ENCODE measurements around the gene CNTNAP2. TPM values are rescaled to one million over a fixed set of nuclear protein-coding genes. Genes with fewer than 3 reads are reported as not detected.

Gene CNTNAP2
- total RNA-seq, 4 donors from 2014 or later: 0.91 to 16.0 TPM; not detected in 2

DNA sequence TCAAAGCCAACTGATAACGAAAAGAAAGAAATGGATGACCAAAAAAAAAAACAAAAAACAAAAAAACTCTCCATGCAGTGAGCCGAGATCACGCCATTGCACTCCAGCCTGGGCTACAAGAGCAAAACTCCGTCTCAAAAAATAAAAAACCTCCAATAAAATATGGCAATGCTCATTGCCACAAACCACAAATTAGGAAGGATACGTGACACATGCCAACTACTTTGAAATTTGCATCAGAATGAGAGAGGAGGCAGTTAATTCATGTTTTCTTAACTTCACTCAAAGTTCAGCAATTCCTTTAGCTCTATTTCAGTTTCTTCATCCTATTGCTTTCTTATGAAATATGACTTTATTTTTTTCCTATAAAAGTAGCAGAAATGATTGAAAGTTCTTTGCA is 2075.9 kb downstream of the CNTNAP2 start:
- H3K9me3 ChIP-seq: no peaks in the 10 kb centered on the region

GRCh38 chr7:148201992-148202391 is 2085.4 kb downstream of the CNTNAP2 start:
- Histone ChIP-seq H3K36me3 (no peaks in the 10 kb centered on the region), H3K9me3 (no peaks in the 10 kb centered on the region), H3K4me1 (no peaks in the 10 kb centered on the region), H3K27me3 (no peaks in the 10 kb centered on the region), H3K27ac (no peak overlapping the region), H3K4me3 (no peak overlapping the region)
- TF ChIP-seq POLR2A (IDR thresholded peaks at IDR 0.05) (no peak), CTCF (IDR thresholded peaks at IDR 0.05) (no peak)
- intact Hi-C loops (cut with DNase I; ENCODE audit: low total_unique reads): no loop called here
- DNase-seq: no peak

More for the DNA sequence above, 2075.9 kb downstream of the CNTNAP2 start:
- H3K27me3 ChIP-seq: no peaks in the 10 kb centered on the region
- H3K4me1 ChIP-seq: no peaks in the 10 kb centered on the region
- TF ChIP-seq POLR2A (IDR thresholded peaks at IDR 0.05): no peak
- no peak for TF ChIP-seq CTCF (IDR thresholded peaks at IDR 0.05)
- no peak overlapping the region for H3K4me3 ChIP-seq
- no peak overlapping the region for H3K27ac ChIP-seq
- no peaks in the 10 kb centered on the region for H3K36me3 ChIP-seq
- intact Hi-C loops (cut with DNase I; ENCODE audit: low total_unique reads): no loop called here
- no peak for DNase-seq

- TF ChIP-seq POLR2A (IDR thresholded peaks at IDR 0.05): no peak
- no peak for TF ChIP-seq CTCF (IDR thresholded peaks at IDR 0.05)
- no peak overlapping the region for H3K4me3 ChIP-seq
- H3K36me3 ChIP-seq: no peaks in the 10 kb centered on the region
- no peaks in the 10 kb centered on the region for H3K4me1 ChIP-seq
- no peak for DNase-seq
- H3K27ac ChIP-seq: no peak overlapping the region
- H3K9me3 ChIP-seq: no peaks in the 10 kb centered on the region
- intact Hi-C loops (cut with DNase I; ENCODE audit: low total_unique reads): no loop called here
- no peaks in the 10 kb centered on the region for H3K27me3 ChIP-seq
Observed at GRCh38 chr7:148204639-148205304, 2088.2 kb downstream of the CNTNAP2 start.

GRCh38 chr7:148209643-148210190 is 2093.1 kb downstream of the CNTNAP2 start:
- Histone ChIP-seq H3K4me1 (no peaks in the 10 kb centered on the region), H3K9me3 (no peaks in the 10 kb centered on the region), H3K36me3 (no peaks in the 10 kb centered on the region), H3K4me3 (no peak overlapping the region), H3K27ac (no peak overlapping the region), H3K27me3 (no peaks in the 10 kb centered on the region)
- DNase-seq: no peak
- intact Hi-C loops (cut with DNase I; ENCODE audit: low total_unique reads): no loop called here
- TF ChIP-seq POLR2A (IDR thresholded peaks at IDR 0.05) (no peak), CTCF (IDR thresholded peaks at IDR 0.05) (no peak)

DNA sequence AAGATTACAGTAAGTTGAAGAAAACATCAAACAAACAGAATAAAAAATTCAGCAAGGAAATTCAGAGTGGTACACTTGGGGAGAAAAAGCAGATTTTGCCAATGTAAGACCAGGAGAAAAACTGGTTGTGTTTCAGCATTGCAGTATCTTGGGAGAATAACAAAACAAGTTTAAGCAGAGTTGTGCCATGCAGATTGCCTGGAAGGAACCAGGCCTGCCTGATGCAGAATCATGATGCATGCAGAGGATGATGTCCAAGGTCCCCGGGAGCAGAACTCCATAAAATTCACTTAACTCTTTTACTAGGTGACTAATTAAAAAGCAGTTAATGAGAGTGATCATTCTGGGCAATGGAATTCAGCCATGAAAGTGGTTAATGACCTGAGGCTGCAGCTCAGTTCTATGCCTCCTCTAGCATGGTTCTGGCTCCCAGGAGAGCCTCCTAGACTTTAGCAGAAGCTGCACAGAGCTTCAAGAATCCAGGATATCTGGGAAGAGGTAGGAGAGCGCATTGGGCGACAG is 2094.3 kb downstream of the CNTNAP2 start:
- intact Hi-C loops (cut with DNase I; ENCODE audit: low total_unique reads): no loop called here
- TF ChIP-seq POLR2A (IDR thresholded peaks at IDR 0.05) (no peak), CTCF (IDR thresholded peaks at IDR 0.05) (no peak)
- H3K9me3 ChIP-seq: no peaks in the 10 kb centered on the region
- H3K36me3 ChIP-seq: no peaks in the 10 kb centered on the region
- no peaks in the 10 kb centered on the region for H3K27me3 ChIP-seq
- H3K4me1 ChIP-seq: no peaks in the 10 kb centered on the region
- DNase-seq: no peak
- H3K4me3 ChIP-seq: no peak overlapping the region
- no peak overlapping the region for H3K27ac ChIP-seq

Data from uterus (tissue), 4 donors.